Natural killer cell (primary cell): ENCODE measurements around the gene MCF2L. TPM values are rescaled to one million over a fixed set of nuclear protein-coding genes. Genes with fewer than 3 reads are reported as not detected.

Experiments used
- ATAC-seq, 3 donors: fragments of 150-1000 bp in 2 of 3; fragments of 200-7000 bp in 1 of 3; cut with Tn5 transposase; 1 replicate in 1 of 3; 2 replicates in 2 of 3; pipeline ENCODE4 v1.10.0; 2021; ENCODE audit warnings: mild to moderate bottlenecking in 2 of 3, moderate library complexity in 2 of 3
- DNase-seq, 2 donors: peaks; one replicate each; pipeline versions ENCODE4 v3.0.0 to v3.0.0-alpha.2; 2013 to 2021; ENCODE audit warnings: mixed read lengths in 1 of 2
- H3K27ac ChIP-seq: one replicate; pipeline ENCODE4 v1.5.1; 2013; ENCODE audit warnings: mild to moderate bottlenecking, low read length
- H3K27me3 ChIP-seq: one replicate; pipeline ENCODE4 v1.6.1; 2013; ENCODE audit warnings: low read length; ENCODE audit not compliant: control insufficient read depth, insufficient read depth
- H3K36me3 ChIP-seq: one replicate; pipeline ENCODE4 v1.6.1; 2013; ENCODE audit warnings: low read length; ENCODE audit not compliant: control insufficient read depth, insufficient read depth
- H3K4me1 ChIP-seq: one replicate; pipeline ENCODE4 v1.6.1; 2013; ENCODE audit warnings: low read length; ENCODE audit not compliant: control insufficient read depth, insufficient read depth
- H3K4me3 ChIP-seq: one replicate; pipeline ENCODE4 v1.5.1; 2013; ENCODE audit warnings: low read length
- H3K9me3 ChIP-seq: one replicate; pipeline ENCODE4 v1.6.1; 2013; ENCODE audit warnings: low read length; ENCODE audit not compliant: control insufficient read depth, insufficient read depth
- H3K27ac Mint-ChIP-seq, 2 donors: one replicate each; pipeline ENCODE4 v1.8.0; 2022; ENCODE audit warnings: mild to moderate bottlenecking in 2 of 2, mixed read lengths in 2 of 2, moderate library complexity in 1 of 2
- H3K27me3 Mint-ChIP-seq, 2 donors: one replicate each; pipeline ENCODE4 v1.8.0; 2022; ENCODE audit warnings: low read depth in 2 of 2, mixed read lengths in 2 of 2
- H3K36me3 Mint-ChIP-seq: one replicate; pipeline ENCODE4 v1.8.0; 2022; ENCODE audit warnings: mixed read lengths
- H3K4me1 Mint-ChIP-seq, 2 donors: one replicate each; pipeline ENCODE4 v1.8.0; 2022; ENCODE audit warnings: mixed read lengths in 2 of 2
- H3K4me3 Mint-ChIP-seq: one replicate; pipeline ENCODE4 v1.8.0; 2022; ENCODE audit warnings: mild to moderate bottlenecking, moderate library complexity, mixed read lengths
- H3K9me3 Mint-ChIP-seq, 2 donors: one replicate each; pipeline ENCODE4 v1.8.0; 2022; ENCODE audit warnings: mixed read lengths in 2 of 2
- WGBS: methylation state at CpG from one replicate; pipeline ENCODE4 v1.1.7; 2013; ENCODE audit warnings: missing lambda C conversion rate; ENCODE audit not compliant: insufficient coverage; 5-methylcytosine and 5-hydroxymethylcytosine counted together
- intact Hi-C: fragments of 100-400 bp; cut with micrococcal nuclease; formaldehyde crosslinking; loops from one replicate; pipeline ENCODE4 v1.14.2; 2022
- total RNA-seq, 4 donors: library from RNA; stranded (reverse); fragments of 120-200 nt in 1 of 4; gene quantifications; one replicate each; pipeline versions ENCODE4 v1.2.3 to v1.2.4, GENCODE V29; 2013 to 2022
- TF ChIP-seq, protein P1 (sequence below): fragments of 200-600 bp; IDR thresholded peaks from one replicate; pipeline ENCODE4 v1.8.0; 2022; ENCODE audit warnings: antibody characterized with exemption

Gene MCF2L
- total RNA-seq, 3 donors from 2014 or later (not counting 1 experiment from before 2014, with no cell fraction given): 1.7 to 3.0 (median 3.0) TPM

DNA sequence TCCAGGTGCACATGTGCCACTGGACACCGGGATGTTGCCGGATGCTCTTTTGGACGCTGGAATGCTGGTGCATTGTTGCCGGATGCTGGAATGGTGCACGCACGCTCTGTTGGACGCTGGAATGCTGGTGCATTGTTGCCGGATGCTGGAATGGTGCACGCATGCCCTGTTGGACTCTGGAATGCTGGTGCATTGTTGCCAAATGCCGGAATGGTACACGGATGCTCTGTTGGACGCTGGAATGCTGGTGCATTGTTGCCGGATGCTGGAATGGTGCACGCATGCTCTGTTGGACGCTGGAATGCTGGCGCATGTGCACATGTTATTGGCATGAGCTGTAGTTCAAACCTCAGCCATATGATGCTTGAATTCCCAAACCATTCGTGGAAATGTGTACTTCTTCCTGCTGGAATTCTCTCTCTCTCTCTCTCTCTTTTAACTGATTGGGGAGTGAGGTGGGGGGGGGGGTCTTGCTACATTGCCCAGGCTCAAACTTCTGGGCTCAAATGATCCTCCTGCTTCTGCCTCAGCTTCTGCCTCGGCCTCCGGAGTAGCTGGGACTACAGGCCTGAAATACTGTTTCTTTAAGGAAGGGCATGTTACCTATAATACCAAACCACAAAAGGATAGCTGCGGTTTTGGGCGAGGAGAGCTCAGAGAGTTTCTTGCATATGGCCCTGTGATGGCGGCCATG lies 1.2 kb upstream of the MCF2L start:
- Histone ChIP-seq H3K4me3 (no peak overlapping the region), H3K27ac (no peak overlapping the region), H3K4me1 (peaks cover 14% of the 10 kb centered on the region), H3K27me3 (peaks cover 8% of the 10 kb centered on the region), H3K36me3 (no peaks in the 10 kb centered on the region), H3K9me3 (no peaks in the 10 kb centered on the region)
- Mint-ChIP-seq H3K4me1 (peaks cover 14 to 24% of the 10 kb centered on the region in 2 donors), H3K9me3 (peaks cover 0 to 7% of the 10 kb centered on the region in 2 donors), H3K27ac (no peak overlapping the region), H3K36me3 (no peaks in the 10 kb centered on the region), H3K4me3 (peak overlapping the region; percentile 75), H3K27me3 (peaks cover 24 to 31% of the 10 kb centered on the region in 2 donors)
- intact Hi-C loops: no loop called here
- ATAC-seq (no peak), DNase-seq (no peak)
- TF ChIP-seq, protein P1, sequence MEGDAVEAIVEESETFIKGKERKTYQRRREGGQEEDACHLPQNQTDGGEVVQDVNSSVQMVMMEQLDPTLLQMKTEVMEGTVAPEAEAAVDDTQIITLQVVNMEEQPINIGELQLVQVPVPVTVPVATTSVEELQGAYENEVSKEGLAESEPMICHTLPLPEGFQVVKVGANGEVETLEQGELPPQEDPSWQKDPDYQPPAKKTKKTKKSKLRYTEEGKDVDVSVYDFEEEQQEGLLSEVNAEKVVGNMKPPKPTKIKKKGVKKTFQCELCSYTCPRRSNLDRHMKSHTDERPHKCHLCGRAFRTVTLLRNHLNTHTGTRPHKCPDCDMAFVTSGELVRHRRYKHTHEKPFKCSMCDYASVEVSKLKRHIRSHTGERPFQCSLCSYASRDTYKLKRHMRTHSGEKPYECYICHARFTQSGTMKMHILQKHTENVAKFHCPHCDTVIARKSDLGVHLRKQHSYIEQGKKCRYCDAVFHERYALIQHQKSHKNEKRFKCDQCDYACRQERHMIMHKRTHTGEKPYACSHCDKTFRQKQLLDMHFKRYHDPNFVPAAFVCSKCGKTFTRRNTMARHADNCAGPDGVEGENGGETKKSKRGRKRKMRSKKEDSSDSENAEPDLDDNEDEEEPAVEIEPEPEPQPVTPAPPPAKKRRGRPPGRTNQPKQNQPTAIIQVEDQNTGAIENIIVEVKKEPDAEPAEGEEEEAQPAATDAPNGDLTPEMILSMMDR: no peak
- 78% methylated on average over 21 of the region's 22 CpGs for WGBS

DNA sequence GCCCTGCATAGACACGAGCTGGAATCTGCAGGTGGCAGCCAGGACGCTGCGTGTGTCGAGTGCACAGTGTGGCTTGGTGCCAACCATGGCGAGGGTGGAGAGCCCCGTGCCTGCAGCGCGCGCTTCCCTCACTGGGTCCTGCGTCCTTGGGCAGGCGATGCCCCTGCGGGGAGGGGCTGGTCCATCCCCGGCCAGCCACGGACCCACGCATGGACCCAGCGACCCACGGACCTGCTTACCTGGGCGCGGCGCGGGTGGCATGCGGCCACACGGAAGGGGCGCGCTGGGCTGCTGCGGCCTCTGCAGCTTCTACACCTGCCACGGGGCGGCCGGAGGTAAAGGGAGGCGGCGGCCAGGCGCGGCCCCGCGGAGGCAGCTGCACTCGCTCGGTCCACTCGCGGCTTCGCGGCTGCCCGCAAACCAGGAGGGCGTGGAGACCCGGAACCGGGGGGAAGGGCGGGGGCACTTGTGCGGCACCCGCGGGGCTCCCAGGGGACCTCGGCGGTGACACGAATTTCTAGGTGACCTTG lies 569 bp upstream of the MCF2L start:
- ATAC-seq: peak; percentile 31 to 46 (median 43)
- Mint-ChIP-seq H3K27me3 (peaks cover 24 to 31% of the 10 kb centered on the region in 2 donors), H3K9me3 (peaks cover 0 to 7% of the 10 kb centered on the region in 2 donors), H3K4me3 (peak overlapping the region; percentile 75), H3K27ac (no peak overlapping the region), H3K4me1 (peaks cover 14 to 24% of the 10 kb centered on the region in 2 donors), H3K36me3 (no peaks in the 10 kb centered on the region)
- peak overlapping the region; percentile 54 for H3K4me3 ChIP-seq
- H3K27ac ChIP-seq: peak overlapping the region; percentile 46
- intact Hi-C loops: no loop called here
- no peaks in the 10 kb centered on the region for H3K9me3 ChIP-seq
- peaks cover 14% of the 10 kb centered on the region for H3K4me1 ChIP-seq
- under 1% methylated on average over 52 of the region's 52 CpGs for WGBS
- peak; percentile 49 to 78 for DNase-seq
- TF ChIP-seq, protein P1: no peak
- H3K36me3 ChIP-seq: no peaks in the 10 kb centered on the region
- H3K27me3 ChIP-seq: peaks cover 8% of the 10 kb centered on the region

- H3K4me3 Mint-ChIP-seq: peak overlapping the region; percentile 92
- DNase-seq (no peak), ATAC-seq (no peak)
- TF ChIP-seq, protein P1: no peak
- H3K27ac Mint-ChIP-seq: peak overlapping the region; percentile 50 to 82
- Histone ChIP-seq H3K27me3 (peaks cover 8% of the 10 kb centered on the region), H3K9me3 (no peaks in the 10 kb centered on the region), H3K4me3 (peak overlapping the region; percentile 56), H3K27ac (no peak overlapping the region), H3K4me1 (peaks cover 14% of the 10 kb centered on the region), H3K36me3 (no peaks in the 10 kb centered on the region)
- H3K36me3 Mint-ChIP-seq: no peaks in the 10 kb centered on the region
- intact Hi-C loops: no loop called here
- H3K4me1 Mint-ChIP-seq: peaks cover 14 to 24% of the 10 kb centered on the region in 2 donors
- WGBS: 59% methylated on average over 13 of the region's 13 CpGs
- peaks cover 0 to 7% of the 10 kb centered on the region in 2 donors for H3K9me3 Mint-ChIP-seq
- H3K27me3 Mint-ChIP-seq: peaks cover 24 to 31% of the 10 kb centered on the region in 2 donors
These were observed 801 bp downstream of the MCF2L start for GRCh38 chr13:112969692-112970338.
